K562 (cell line): ENCODE measurements around the gene ASPG. TPM values are rescaled to one million over a fixed set of nuclear protein-coding genes. Genes with fewer than 3 reads are reported as not detected.

Experiments used
- ATAC-seq: fragments of 200-7000 bp; cut with Tn5 transposase; 3 replicates; pipeline ENCODE4 v1.9.1; 2020; ENCODE audit warnings: moderate library complexity
- BruUV-seq: library from RNA; stranded (reverse); fragments of 400-500 nt; replicated peaks from 2 replicates; lab custom pipeline; 2021; lab: Mats Ljungman, UMichigan
- CTCF ChIA-PET: fragments of 300-600 bp; formaldehyde crosslinking; extraction: SDS; loops from one replicate; lab custom pipeline; 2021; ENCODE audit warnings: low intra/inter-chr PET ratio; lab: Yijun Ruan, JAX
- POLR2A ChIA-PET: fragments of 300-600, 350-650 bp; sonication (Branson Sonifier 250); formaldehyde crosslinking; extraction: SDS; loops from one replicate; lab custom pipeline; 2021; ENCODE audit warnings: antibody characterized with exemption, inconsistent platforms; lab: Yijun Ruan, JAX
- DNase-seq, 4 experiments: peaks; one replicate each; pipeline versions ENCODE4 v3.0.0 to v3.0.0-alpha.2; 2011 to 2018; ENCODE audit warnings: low spot score in 3 of 4, mixed read lengths in 3 of 4; ENCODE audit errors: extremely low read depth in 1 of 4
- FAIRE-seq: peaks from 2 replicates; lab custom pipeline; 2011; peaks lifted over from hg19 to GRCh38; lab: Jason Lieb, UNC
- H2AFZ ChIP-seq: 2 replicates; pipeline ENCODE4 v1.6.0; 2011; ENCODE audit warnings: low read depth, low read length, control low read depth, inconsistent platforms
- H3K27ac ChIP-seq: fragments of 200-600 bp; 3 replicates; pipeline ENCODE4 v1.8.0; 2011; ENCODE audit warnings: low read depth, mild to moderate bottlenecking, control low read depth, inconsistent platforms, low read length, moderate library complexity, mixed read lengths; ENCODE audit errors: extremely low read depth
- H3K27me3 ChIP-seq, 2 experiments: fragments of 300-600 bp in 1 of 2; 2 replicates in 1 of 2; 3 replicates in 1 of 2; pipeline versions ENCODE4 v1.6.0 to v1.8.0; 2011; ENCODE audit warnings: inconsistent platforms in 2 of 2, low read length in 2 of 2, mild to moderate bottlenecking in 1 of 2, mixed read lengths in 1 of 2, moderate library complexity in 1 of 2; ENCODE audit not compliant: control insufficient read depth in 2 of 2, insufficient read depth in 2 of 2
- H3K36me3 ChIP-seq: fragments of 300-600 bp; 3 replicates; pipeline ENCODE4 v1.8.0; 2011; ENCODE audit warnings: mild to moderate bottlenecking, low read length, inconsistent platforms; ENCODE audit not compliant: control insufficient read depth, insufficient read depth
- H3K4me1 ChIP-seq, 2 experiments: fragments of 200-600 bp in 1 of 2; replicated peaks in 1 of 2; 2 replicates in 1 of 2; 3 replicates in 1 of 2; pipeline versions ENCODE4 v1.5.1 to v1.8.0; 2011; ENCODE audit warnings: inconsistent platforms in 2 of 2, low read length in 2 of 2, mild to moderate bottlenecking in 1 of 2, mixed read lengths in 1 of 2, moderate library complexity in 1 of 2; ENCODE audit not compliant: control insufficient read depth in 2 of 2, insufficient read depth in 2 of 2
- H3K4me2 ChIP-seq: 2 replicates; pipeline ENCODE4 v1.6.1; 2011; ENCODE audit warnings: low read length, control low read depth, inconsistent platforms, mixed read lengths; ENCODE audit not compliant: insufficient read depth
- H3K4me3 ChIP-seq: fragments of 200-600 bp; sonication (generic), shearing (Covaris generic); 2 replicates; pipeline ENCODE4 v1.5.1; 2016; ENCODE audit warnings: control low read depth, inconsistent platforms
- H3K79me2 ChIP-seq: fragments of 200-600 bp; 3 replicates; pipeline ENCODE4 v1.8.0; 2011; ENCODE audit warnings: low read length, inconsistent platforms; ENCODE audit not compliant: control insufficient read depth, insufficient read depth
- H3K9ac ChIP-seq, 2 experiments: 2 replicates each; pipeline versions ENCODE4 v1.6.0 to v1.6.1; 2011; ENCODE audit warnings: low read depth in 2 of 2, low read length in 2 of 2, control low read depth in 1 of 2, inconsistent platforms in 1 of 2, mild to moderate bottlenecking in 1 of 2, mixed read lengths in 1 of 2; ENCODE audit not compliant: insufficient read depth in 1 of 2
- H3K9me1 ChIP-seq: one replicate; pipeline ENCODE4 v1.6.0; 2011; ENCODE audit warnings: inconsistent platforms, mild to moderate bottlenecking, low read length, moderate library complexity; ENCODE audit not compliant: control insufficient read depth, insufficient read depth
- H3K9me3 ChIP-seq: replicated peaks from 2 replicates; pipeline ENCODE4 v1.5.1; 2011; ENCODE audit warnings: low read depth, low read length, inconsistent platforms; ENCODE audit not compliant: control insufficient read depth, insufficient read depth
- H4K20me1 ChIP-seq: replicated peaks from 2 replicates; pipeline ENCODE4 v1.6.1; 2011; ENCODE audit warnings: low read length, inconsistent platforms, mixed read lengths; ENCODE audit not compliant: control insufficient read depth, insufficient read depth
- ILK ChIP-seq: fragments of 450-650 bp; IDR thresholded peaks from 2 replicates; pipeline ENCODE4 v1.6.1; 2016; ENCODE audit warnings: missing genetic modification characterization, low read depth, mild to moderate bottlenecking, missing compliant biosample characterization, moderate library complexity, borderline replicate concordance
- NRF1 ChIP-seq, 2 experiments: fragments of 450-650 bp; IDR thresholded peaks in 1 of 2; conservative IDR thresholded peaks in 1 of 2; 2 replicates each; pipeline ENCODE4 v1.6.1; 2014; ENCODE audit warnings: mild to moderate bottlenecking in 2 of 2
- ZNF184 ChIP-seq: sonication (generic); formaldehyde crosslinking; IDR thresholded peaks from 2 replicates; pipeline ENCODE4 v1.5.0; 2020; ENCODE audit warnings: missing genetic modification reagents
- whole genome bisulfite sequencing: fragments of 100-300 bp; shearing (Covaris generic); methylation state at CpG from one replicate; pipeline ENCODE4 v1.1.6; 2016; ENCODE audit warnings: low coverage, mixed read lengths; ENCODE audit not compliant: insufficient coverage; ENCODE audit errors: missing lambda C conversion rate; 5-methylcytosine and 5-hydroxymethylcytosine counted together
- in situ Hi-C: fragments of 300-500 bp; cut with MboI; formaldehyde crosslinking; loops from 4 replicates; pipeline ENCODE4 v1.15.0; 2018; ENCODE audit warnings: inconsistent platforms, mixed read lengths
- intact Hi-C: fragments of 100-400 bp; cut with micrococcal nuclease; formaldehyde crosslinking; loops from 2 replicates; pipeline ENCODE4 v1.14.2; 2022
- polyA plus RNA-seq, 8 experiments: library from polyadenylated mRNA; depleted of rRNA in 4 of 8; stranded (reverse) in 5 of 8; unstranded in 3 of 8; fragments of >200 nt; fragmentation: Nextera tagmentation in 2 of 8; fragmentation: Illumina TruSeq in 1 of 8; extraction: Ambion mirVana in 2 of 8; extraction: Trizol in 1 of 8; gene quantifications; 2 replicates each; pipeline versions ENCODE4 v1.2.1 to v1.2.3, GENCODE V29; 2011 to 2014; ENCODE audit warnings: inconsistent platforms in 1 of 8, missing spikeins in 1 of 8
- total RNA-seq, 7 experiments: library from RNA; depleted of rRNA in 6 of 7; stranded (reverse); fragments of >200 nt in 6 of 7; fragmentation: Illumina TruSeq in 2 of 7; extraction: Trizol in 2 of 7; gene quantifications; 2 replicates each; pipeline versions ENCODE4 v1.2.1 to v1.2.3, GENCODE V29; 2011 to 2021; ENCODE audit warnings: low replicate concordance in 1 of 7

The ASPG gene
- total and polyA plus RNA-seq, 9 of the 15 experiments (the other 6 are each of a cell fraction or from before 2014, with no cell fraction given), result 0.18 TPM; not detected in 8

DNA sequence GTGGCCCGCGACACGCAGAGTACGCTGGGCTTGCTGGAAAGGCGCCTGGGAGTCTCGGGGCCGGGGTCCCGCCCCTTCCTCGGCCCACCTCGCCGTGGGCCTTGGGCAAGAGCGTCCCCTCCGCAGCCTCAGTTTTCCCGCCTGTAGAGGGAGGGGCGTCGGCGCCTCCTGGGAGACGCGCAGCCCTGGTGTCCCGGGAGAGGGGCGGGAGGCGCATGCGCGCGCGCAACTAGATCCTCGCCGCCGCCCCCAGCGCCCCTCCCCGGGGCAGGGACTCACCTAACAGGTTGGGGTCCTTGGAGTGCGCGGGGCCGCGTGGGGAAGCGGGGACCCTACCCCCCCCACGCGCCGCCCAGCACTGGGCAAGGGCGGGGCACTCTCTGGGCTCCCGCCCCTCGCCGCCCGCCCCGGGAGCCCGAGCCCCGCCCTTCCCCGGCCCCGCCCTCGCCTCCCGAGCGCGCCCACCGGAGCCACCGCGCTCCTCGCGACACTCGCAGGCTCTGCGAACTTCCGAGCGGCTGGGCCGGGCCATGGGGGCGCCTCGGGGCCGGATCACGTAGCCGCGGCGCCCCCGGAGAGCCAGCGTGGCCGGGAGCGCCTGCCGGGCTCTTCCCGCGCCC, 52.7 kb downstream of the ASPG start, which contains the start of gene KIF26A:
TSS of gene KIF26A (plus strand) at position 490 of the 620 bp plus-strand sequence. CDS start 136 bp downstream, outside the sequence.
- no peak within 1 kb of the TSS for H3K27ac ChIP-seq
- FAIRE-seq (no peak), ATAC-seq (no peak)
- ChIA-PET CTCF (interaction anchor here (0.7 kb wide), 1 partner anchor 14 kb away, joined by 3 read pairs; no protein-coding TSS in a partner anchor), POLR2A (no interaction called here)
- H3K36me3 ChIP-seq, result no peaks in the 10 kb centered on the region
- intact Hi-C loops, result no loop called here
- no peak within 1 kb of the TSS for H3K4me3 ChIP-seq
- H3K9me3 ChIP-seq, result no peaks in the 10 kb centered on the region
- 0 out of 5 replicates have a peak, but pooled peaks cover 0 to 7% of the 10 kb centered on the region in 2 experiments for H3K4me1 ChIP-seq
- 28% methylated on average over 5 of the region's 77 CpGs for WGBS
- no peaks in the 10 kb centered on the region; a peak in 1 of 5 replicates for H3K27me3 ChIP-seq
- no peak within 1 kb of the TSS for H3K9ac ChIP-seq
- in situ Hi-C loops, result no loop called here
- no peaks in the 10 kb centered on the region for H3K9me1 ChIP-seq
- H3K4me2 ChIP-seq, result no peak within 1 kb of the TSS
- no peak within 1 kb of the TSS for H2AFZ ChIP-seq
- BruUV-seq, result no TSS peak
- TF ChIP-seq ZNF184 (CRISPR knock-in tag) (no peak), ILK (tag) (no peak), NRF1 (conservative IDR thresholded peaks at IDR 0.05 in 1 of 2, IDR thresholded peaks at IDR 0.05 in 1 of 2) (peak; percentile 41 to 61)
- TF ChIP-seq, all 486 proteins: peak for 1
- DNase-seq, result peak in 2 of 4 experiments; percentile 32 to 37
- Histone ChIP-seq H3K79me2 (no peaks in the 10 kb centered on the region), H4K20me1 (no peaks in the 10 kb centered on the region)
